IPS DF 6.9 (cell line): ENCODE measurements around the gene ABR.
"Not testable (repeated sequence)": the region's sequence is repeated elsewhere in the genome, so short reads cannot be mapped to it uniquely, and the experiment has no call there.

Experiments
- DNase-seq: peaks from one replicate; pipeline ENCODE4 v3.0.0-alpha.2; 2013; ENCODE audit warnings: low read depth, low spot score
- H3K27ac ChIP-seq: one replicate; pipeline ENCODE4 v1.5.1; 2013; ENCODE audit warnings: low read length, control low read depth
- H3K27me3 ChIP-seq: 2 replicates; pipeline ENCODE4 v1.6.1; 2013; ENCODE audit warnings: mild to moderate bottlenecking, low read length; ENCODE audit not compliant: control insufficient read depth, insufficient read depth
- H3K36me3 ChIP-seq: 2 replicates; pipeline ENCODE4 v1.6.1; 2013; ENCODE audit warnings: low read length; ENCODE audit not compliant: control insufficient read depth, insufficient read depth
- H3K4me1 ChIP-seq: 2 replicates; pipeline ENCODE4 v1.6.1; 2013; ENCODE audit warnings: low read length; ENCODE audit not compliant: control insufficient read depth, insufficient read depth
- H3K4me3 ChIP-seq: 2 replicates; pipeline ENCODE4 v1.5.1; 2013; ENCODE audit warnings: mild to moderate bottlenecking, low read length
- H3K9me3 ChIP-seq: 2 replicates; pipeline ENCODE4 v1.6.1; 2013; ENCODE audit warnings: low read length, inconsistent platforms; ENCODE audit not compliant: control insufficient read depth, insufficient read depth
- WGBS: extraction: QIAGEN DNeasy Blood & Tissue Kit; methylation state at CpG from one replicate; pipeline ENCODE4 v1.1.7; 2013; ENCODE audit warnings: mixed read lengths, missing lambda C conversion rate; ENCODE audit not compliant: insufficient read length, insufficient coverage; 5-methylcytosine and 5-hydroxymethylcytosine counted together

Gene ABR

DNA sequence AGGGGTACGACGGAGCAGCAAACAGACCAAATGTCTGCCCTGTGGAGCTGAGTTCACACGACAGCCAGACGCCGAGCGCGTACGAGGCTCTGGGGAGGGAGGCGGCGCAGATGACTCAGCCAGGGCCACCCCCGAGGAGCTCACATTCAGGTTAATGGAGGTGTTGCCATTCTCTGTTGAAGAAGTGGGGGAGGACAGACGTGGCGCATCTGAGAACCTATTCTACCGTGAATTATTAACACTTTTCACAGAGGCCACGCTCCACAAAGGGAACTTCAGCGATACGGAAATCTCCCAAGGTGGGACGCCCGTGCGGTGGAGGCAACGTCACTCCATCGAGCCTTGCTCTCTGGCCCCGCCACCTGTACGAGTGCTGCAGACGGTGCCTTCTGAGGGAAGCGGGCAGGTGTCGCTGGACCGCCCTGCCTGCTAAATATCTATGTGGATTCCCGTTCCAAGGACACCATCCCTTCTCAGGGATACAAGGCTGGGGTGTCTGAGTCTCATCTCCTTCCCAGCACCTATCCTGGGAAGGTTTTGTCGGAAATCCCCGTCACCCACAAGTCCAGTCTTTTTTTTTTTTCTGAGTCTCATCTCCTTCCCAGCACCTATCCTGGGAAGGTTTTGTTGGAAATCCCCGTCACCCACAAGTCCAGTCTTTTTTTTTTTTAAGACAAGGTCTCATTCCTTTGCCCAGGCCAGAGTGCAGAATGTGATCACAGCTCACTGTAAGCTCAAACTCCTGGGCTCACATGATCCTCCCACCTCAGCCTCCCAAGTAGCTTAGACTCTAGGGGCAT lies 19.0 kb downstream of the ABR start:
- H3K36me3 ChIP-seq, result no peaks in the 10 kb centered on the region
- no peak for DNase-seq
- no CpG with 5 or more reads among the region's 32 CpGs for WGBS

DNA sequence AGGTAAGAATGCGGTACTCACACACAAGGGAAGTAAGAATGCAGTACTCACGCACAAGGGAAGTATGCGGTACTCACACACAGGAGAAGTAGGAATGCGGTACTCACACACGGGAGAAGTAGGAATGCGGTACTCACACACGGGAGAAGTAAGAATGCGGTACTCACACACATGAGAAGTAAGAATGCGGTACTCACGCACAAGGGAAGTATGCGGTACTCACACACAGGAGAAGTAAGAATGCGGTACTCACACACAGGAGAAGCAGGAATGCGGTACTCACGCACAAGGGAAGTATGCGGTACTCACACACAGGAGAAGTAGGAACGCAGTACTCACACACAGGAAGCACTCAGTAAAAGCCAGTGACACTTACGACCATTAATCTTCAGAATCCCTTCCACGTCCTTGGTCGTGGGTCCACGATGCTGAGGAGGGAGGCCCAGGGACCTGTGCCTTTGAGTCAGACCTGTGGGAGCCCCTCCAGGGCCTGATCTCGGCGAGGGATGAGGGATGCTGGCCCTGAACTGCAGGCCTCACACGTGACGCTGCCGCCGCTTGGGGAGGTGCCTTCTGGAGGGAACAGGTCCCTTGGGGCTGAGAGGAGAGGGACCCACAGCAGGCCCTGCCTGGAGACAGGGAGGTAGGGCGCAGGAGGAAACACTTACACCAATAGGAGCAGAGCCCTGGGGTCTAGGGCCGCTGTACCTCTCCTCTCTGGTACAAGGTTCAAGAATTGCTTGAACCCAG lies 20.2 kb downstream of the ABR start:
- Histone ChIP-seq H3K4me1 (peaks cover 2% of the 10 kb centered on the region; the same call in 1 of the 2 replicates), H3K36me3 (no peaks in the 10 kb centered on the region), H3K27me3 (no peaks in the 10 kb centered on the region), H3K27ac (no peak overlapping the region), H3K9me3 (no peaks in the 10 kb centered on the region), H3K4me3 (no peak overlapping the region)
- no peak for DNase-seq
- WGBS, result no CpG with 5 or more reads among the region's 28 CpGs

More for the DNA sequence above, 19.0 kb downstream of the ABR start:
- no peak overlapping the region for H3K27ac ChIP-seq
- H3K27me3 ChIP-seq, result no peaks in the 10 kb centered on the region
- H3K9me3 ChIP-seq, result no peaks in the 10 kb centered on the region
- no peak overlapping the region for H3K4me3 ChIP-seq
- H3K4me1 ChIP-seq, result peaks cover 2% of the 10 kb centered on the region; the same call in 1 of the 2 replicates

DNA sequence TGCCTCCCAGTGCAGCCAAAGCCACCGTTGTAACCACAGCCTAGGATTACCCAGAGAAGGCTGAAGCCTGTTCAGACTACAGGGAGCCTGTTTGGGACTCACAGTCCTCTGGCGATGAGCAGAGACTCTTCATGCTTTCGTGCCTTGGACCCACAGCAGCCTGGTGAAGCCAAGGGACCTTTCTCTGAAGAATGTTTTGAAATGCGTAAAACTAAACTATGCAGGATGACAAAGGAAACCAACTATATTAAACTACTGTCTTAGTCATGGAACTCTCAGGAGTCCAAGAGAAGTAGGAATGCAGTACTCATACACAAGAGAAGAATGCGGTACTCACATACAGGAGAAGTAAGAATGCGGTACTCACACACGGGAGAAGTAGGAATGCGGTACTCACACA lies 20.9 kb downstream of the ABR start:
- H3K4me1 ChIP-seq, result peaks cover 5% of the 10 kb centered on the region
- no peak overlapping the region for H3K4me3 ChIP-seq
- H3K27ac ChIP-seq, result no peak overlapping the region
- WGBS, result no CpG with 5 or more reads among the region's 8 CpGs
- DNase-seq, result no peak
- H3K27me3 ChIP-seq, result no peaks in the 10 kb centered on the region
- H3K36me3 ChIP-seq, result no peaks in the 10 kb centered on the region
- no peaks in the 10 kb centered on the region for H3K9me3 ChIP-seq

DNA sequence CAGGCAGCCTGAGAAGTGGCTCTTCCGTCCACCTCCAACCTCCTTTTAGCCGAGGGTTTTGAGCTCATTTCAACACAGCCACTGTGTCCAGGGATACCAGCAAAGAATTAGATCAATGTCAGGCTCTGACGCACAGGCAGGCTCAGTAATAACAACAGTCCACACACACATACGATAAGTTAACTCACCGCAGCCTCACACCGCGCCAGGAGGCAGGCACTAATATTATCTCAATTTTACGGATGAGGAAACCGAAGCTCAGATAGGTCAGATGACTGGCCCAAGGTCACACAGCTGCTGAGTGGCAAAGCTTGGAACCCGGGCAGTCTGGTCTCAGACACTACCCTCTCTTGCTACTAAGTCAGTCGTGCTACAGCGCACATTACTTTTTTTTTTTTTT lies 22.9 kb downstream of the ABR start:
- WGBS, result no CpG with 5 or more reads among the region's 12 CpGs
- Histone ChIP-seq H3K27me3 (no peaks in the 10 kb centered on the region), H3K27ac (no peak overlapping the region), H3K4me1 (peaks cover 6% of the 10 kb centered on the region), H3K9me3 (no peaks in the 10 kb centered on the region), H3K4me3 (no peak overlapping the region), H3K36me3 (no peaks in the 10 kb centered on the region)
- DNase-seq, result no peak

DNA sequence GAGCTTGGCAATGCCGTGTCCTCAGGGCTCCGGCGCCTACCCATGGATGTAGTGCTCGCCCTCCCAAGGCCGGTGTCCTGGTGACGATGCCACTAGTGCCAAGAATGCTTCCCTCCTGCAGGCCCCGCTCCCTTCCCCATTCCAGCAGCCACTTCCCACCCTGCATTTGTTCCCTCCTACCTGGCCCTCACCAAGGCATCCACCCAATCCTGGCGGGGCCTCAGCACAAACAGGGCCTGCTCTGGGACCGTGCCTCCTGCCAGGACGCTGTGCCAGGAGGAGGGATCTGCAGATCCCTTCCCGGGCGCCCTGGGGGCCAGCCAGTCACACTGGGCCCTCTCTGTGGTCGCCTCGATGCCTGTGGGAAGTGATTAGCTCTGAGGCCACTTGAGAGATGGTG lies 25.1 kb downstream of the ABR start:
- Histone ChIP-seq H3K4me1 (peaks cover 4% of the 10 kb centered on the region; the same call in 1 of the 2 replicates), H3K27me3 (no peaks in the 10 kb centered on the region), H3K27ac (no peak overlapping the region), H3K4me3 (no peak overlapping the region), H3K9me3 (no peaks in the 10 kb centered on the region), H3K36me3 (no peaks in the 10 kb centered on the region)
- DNase-seq, result no peak
- no CpG with 5 or more reads among the region's 14 CpGs for WGBS

DNA sequence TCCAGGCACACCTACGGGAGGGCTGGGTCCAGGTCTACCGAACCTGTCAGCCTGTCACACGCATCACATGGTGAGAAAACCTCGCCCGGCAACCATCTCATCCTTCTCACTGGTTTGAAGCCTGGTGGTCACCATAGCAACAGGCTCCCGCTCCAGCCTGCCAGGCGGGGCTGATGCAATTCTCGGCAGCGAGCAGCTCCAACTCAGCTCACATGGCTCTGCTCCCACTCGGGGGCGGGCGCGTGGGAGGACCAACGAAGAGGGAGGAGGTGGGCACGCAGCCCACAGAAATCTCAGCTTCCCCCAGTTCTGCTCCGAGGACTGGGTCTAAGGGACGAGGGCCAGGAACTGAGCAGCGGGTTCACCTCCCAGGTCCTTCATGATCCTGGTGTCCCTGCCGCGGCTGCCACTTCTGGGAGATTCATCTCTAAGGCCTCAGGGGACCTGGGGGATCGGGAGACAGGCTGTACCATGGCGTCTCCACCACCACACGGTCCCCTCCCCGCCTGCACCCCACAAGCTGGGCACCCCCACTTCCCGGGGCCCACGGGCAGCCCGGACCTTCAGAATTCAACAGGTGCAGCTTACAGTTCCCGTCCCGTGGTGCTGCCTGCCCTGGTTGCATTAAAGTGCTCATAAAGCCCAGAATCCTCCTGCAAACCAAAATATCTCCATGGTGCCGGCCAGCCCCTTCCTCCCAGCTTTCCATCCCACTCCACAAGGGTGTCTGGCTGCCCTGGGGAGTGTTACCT lies 25.8 kb downstream of the ABR start:
- DNase-seq, result no peak
- peaks cover 4% of the 10 kb centered on the region; the same call in 1 of the 2 replicates for H3K4me1 ChIP-seq
- WGBS, result no CpG with 5 or more reads among the region's 30 CpGs
- H3K4me3 ChIP-seq, result no peak overlapping the region
- no peaks in the 10 kb centered on the region for H3K27me3 ChIP-seq
- no peak overlapping the region for H3K27ac ChIP-seq
- no peaks in the 10 kb centered on the region for H3K36me3 ChIP-seq
- H3K9me3 ChIP-seq, result no peaks in the 10 kb centered on the region

DNA sequence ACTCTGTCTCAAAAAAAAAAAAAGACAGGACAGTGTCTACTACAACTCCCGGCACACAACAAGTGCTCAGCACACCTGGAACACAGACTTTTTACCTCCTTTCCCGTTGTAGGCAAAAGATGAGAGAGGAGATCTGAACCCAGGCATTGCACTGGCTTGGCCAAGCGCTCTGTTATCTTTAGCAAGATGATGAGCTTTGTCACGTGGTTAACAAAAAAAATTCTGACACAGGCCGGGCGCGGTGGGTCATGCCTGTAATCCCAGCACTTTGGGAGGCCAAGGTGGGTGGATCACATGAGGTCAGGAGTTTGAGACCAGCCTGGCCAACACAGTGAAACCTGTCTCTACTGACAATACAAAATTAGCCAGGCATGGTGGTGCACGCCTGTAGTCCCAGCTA lies 27.2 kb downstream of the ABR start:
- not testable (repeated sequence) for H3K4me1 ChIP-seq, H3K36me3 ChIP-seq, H3K4me3 ChIP-seq, H3K27me3 ChIP-seq, H3K9me3 ChIP-seq, DNase-seq, H3K27ac ChIP-seq
- no CpG with 5 or more reads among the region's 8 CpGs for WGBS

DNA sequence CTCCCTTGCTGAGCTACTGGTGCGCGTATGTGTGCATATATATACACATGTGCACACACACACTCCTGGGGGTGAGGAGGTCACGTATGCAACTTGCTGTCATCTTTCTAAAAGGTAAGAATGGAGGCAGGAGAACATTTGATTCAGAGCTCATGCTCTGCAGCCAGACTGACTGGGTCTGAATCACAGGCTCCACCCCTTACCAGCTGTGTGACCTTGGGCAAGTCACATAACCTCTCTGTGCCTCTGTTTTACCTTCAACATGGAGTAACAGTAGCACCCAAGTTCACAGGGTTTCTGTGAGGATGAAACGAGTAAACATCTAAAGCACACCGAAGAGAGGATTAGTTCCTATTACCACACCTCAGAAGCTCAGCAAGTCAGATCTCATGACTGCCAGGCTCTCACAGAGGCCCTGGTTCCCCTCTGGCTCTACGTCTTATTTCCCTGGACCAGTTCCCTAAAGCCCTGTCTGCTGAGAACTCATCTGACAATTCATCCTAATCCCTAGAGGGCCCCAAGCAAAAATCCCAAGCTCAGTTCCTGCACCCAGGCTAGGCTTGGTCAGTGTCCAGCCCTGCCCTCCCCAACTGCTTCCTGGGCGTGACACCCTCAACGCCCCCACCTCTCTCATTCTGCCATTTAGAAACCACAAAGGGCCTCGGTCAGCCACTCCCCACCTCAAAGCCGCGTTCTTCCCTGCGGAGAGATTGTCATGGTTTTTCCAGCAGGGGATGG lies 28.7 kb downstream of the ABR start:
- DNase-seq, result no peak
- H3K9me3 ChIP-seq, result no peaks in the 10 kb centered on the region
- no peak overlapping the region for H3K4me3 ChIP-seq
- H3K36me3 ChIP-seq, result no peaks in the 10 kb centered on the region
- H3K4me1 ChIP-seq, result peaks cover 4% of the 10 kb centered on the region; the same call in 1 of the 2 replicates
- WGBS, result no CpG with 5 or more reads among the region's 12 CpGs
- H3K27me3 ChIP-seq, result no peaks in the 10 kb centered on the region
- no peak overlapping the region for H3K27ac ChIP-seq

DNA sequence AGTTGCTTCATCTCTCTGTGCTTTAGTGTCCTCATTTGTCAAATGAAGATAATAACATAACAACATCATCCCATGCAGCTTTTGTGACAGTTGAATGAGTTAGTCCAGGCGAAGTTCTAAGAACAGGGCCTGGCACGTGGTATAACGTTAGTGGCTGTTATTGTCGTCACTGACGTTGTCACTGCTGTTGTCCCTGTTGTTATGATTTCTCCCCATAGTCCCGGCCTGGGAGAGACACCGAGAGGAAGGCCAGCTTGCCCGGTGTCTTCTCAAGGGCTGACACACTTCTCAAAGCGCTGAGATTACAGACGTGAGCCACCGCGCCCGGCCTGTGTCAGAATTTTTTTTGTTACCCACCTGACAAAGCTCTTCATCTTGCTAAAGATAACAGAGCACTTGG lies 29.9 kb downstream of the ABR start:
- no peak for DNase-seq
- Histone ChIP-seq H3K27me3 (no peaks in the 10 kb centered on the region), H3K36me3 (no peaks in the 10 kb centered on the region), H3K27ac (no peak overlapping the region), H3K4me3 (no peak overlapping the region), H3K4me1 (peaks cover 4% of the 10 kb centered on the region; the same call in 1 of the 2 replicates), H3K9me3 (no peaks in the 10 kb centered on the region)
- no CpG with 5 or more reads among the region's 13 CpGs for WGBS

DNA sequence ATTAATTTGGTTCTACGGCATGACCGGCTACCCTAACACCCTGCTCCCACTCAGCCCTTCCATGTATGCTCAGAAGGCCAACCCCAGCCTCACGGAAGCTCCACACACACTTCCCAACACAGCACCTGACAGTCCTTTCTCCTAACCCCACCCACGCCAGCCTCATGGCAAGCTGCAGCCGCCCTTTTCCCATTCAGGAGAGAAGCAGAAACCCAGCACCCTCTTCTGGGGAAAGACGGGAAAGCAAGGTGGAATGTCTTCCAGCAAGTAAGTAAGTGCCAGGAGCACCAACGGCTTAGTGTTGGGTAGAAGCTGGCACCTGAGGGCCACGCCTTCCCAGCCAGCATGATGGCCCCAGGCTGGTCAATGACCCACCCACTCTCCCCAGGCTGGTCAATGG lies 32.1 kb downstream of the ABR start:
- no CpG with 5 or more reads among the region's 8 CpGs for WGBS
- H3K27me3 ChIP-seq, result no peaks in the 10 kb centered on the region
- no peak overlapping the region for H3K27ac ChIP-seq
- no peaks in the 10 kb centered on the region for H3K9me3 ChIP-seq
- no peaks in the 10 kb centered on the region for H3K36me3 ChIP-seq
- no peak for DNase-seq
- no peaks in the 10 kb centered on the region for H3K4me1 ChIP-seq
- H3K4me3 ChIP-seq, result no peak overlapping the region
